NCI-H1694 treated with DMSO at 0.1 percent for 48 hours (cell line): Measurements from ENCODE around the gene PRKCB.
"Not testable (repeated sequence)": the region's sequence is repeated elsewhere in the genome, so short reads cannot be mapped to it uniquely, and the experiment has no call there.

Experiments used
- DNase-seq: peaks from one replicate; lab custom pipeline; 2025; lab: John Stamatoyannopoulos, UW

PRKCB gene

GRCh38 chr16:23902748-23903414 lies 67.1 kb downstream of the PRKCB start:
- DNase-seq: no peak

- no peak for DNase-seq
Observed at GRCh38 chr16:23905027-23905426, 69.2 kb downstream of the PRKCB start.

- DNase-seq: no peak
Observed at GRCh38 chr16:23907457-23907902, 71.7 kb downstream of the PRKCB start.

GRCh38 chr16:23907903-23908302 lies 72.1 kb downstream of the PRKCB start:
- DNase-seq: no peak

GRCh38 chr16:23908790-23909189 lies 73.0 kb downstream of the PRKCB start:
- DNase-seq: no peak

- DNase-seq: no peak
Observed at GRCh38 chr16:23909792-23910418, 74.1 kb downstream of the PRKCB start.

- DNase-seq: no peak
Observed at GRCh38 chr16:23914946-23915530, 79.3 kb downstream of the PRKCB start.

GRCh38 chr16:23916552-23916951 lies 80.8 kb downstream of the PRKCB start:
- not testable (repeated sequence) for DNase-seq

GRCh38 chr16:23917621-23918020 lies 81.8 kb downstream of the PRKCB start:
- no peak for DNase-seq

- no peak for DNase-seq
Observed at GRCh38 chr16:23920446-23920845, 84.7 kb downstream of the PRKCB start.

GRCh38 chr16:23920899-23921298 lies 85.1 kb downstream of the PRKCB start:
- no peak for DNase-seq

GRCh38 chr16:23922406-23922805 lies 86.6 kb downstream of the PRKCB start:
- DNase-seq: no peak

- DNase-seq: no peak
Observed at GRCh38 chr16:23924128-23924527, 88.3 kb downstream of the PRKCB start.

- no peak for DNase-seq
Observed at GRCh38 chr16:23927796-23928195, 92.0 kb downstream of the PRKCB start.

GRCh38 chr16:23929237-23929636 lies 93.5 kb downstream of the PRKCB start:
- no peak for DNase-seq

GRCh38 chr16:23929856-23930255 lies 94.1 kb downstream of the PRKCB start:
- no peak for DNase-seq

GRCh38 chr16:23930791-23931190 lies 95.0 kb downstream of the PRKCB start:
- DNase-seq: no peak

GRCh38 chr16:23931199-23931598 lies 95.4 kb downstream of the PRKCB start:
- no peak for DNase-seq

GRCh38 chr16:23933650-23934049 lies 97.9 kb downstream of the PRKCB start:
- not testable (repeated sequence) for DNase-seq

GRCh38 chr16:23934610-23935236 lies 98.9 kb downstream of the PRKCB start:
- no peak for DNase-seq

GRCh38 chr16:23940111-23940510 lies 104.3 kb downstream of the PRKCB start:
- no peak for DNase-seq

GRCh38 chr16:23941025-23941424 lies 105.2 kb downstream of the PRKCB start:
- DNase-seq: no peak

GRCh38 chr16:23941963-23942564 lies 106.3 kb downstream of the PRKCB start:
- DNase-seq: no peak
